Measurements from ENCODE around the gene PCDHGA8. TPM values are rescaled to one million over a fixed set of nuclear protein-coding genes. Genes with fewer than 3 reads are reported as not detected.

The PCDHGA8 gene
- total RNA-seq, 2 experiments from 2014 or later = 3.8 to 5.3 TPM

GRCh38 chr5:141409598-141410306 lies 17.3 kb downstream of the PCDHGA8 start:
- Histone ChIP-seq H3K4me2 (ENCODE audit: low read length) (no peak overlapping the region), H3K27ac (ENCODE audit: low read depth, low read length, poor library complexity, severe bottlenecking) (no peak overlapping the region), H3K79me2 (ENCODE audit: insufficient read depth, low read depth, low read length) (no peaks in the 10 kb centered on the region), H4K20me1 (ENCODE audit: insufficient read depth, low read length) (no peaks in the 10 kb centered on the region), H3K4me3 (ENCODE audit: low read depth, low read length, poor library complexity, severe bottlenecking) (no peak overlapping the region), H2AFZ (ENCODE audit: low read length) (no peak overlapping the region), H3K36me3 (ENCODE audit: insufficient read depth, low read length) (no peaks in the 10 kb centered on the region), H3K9me3 (ENCODE audit: low read length) (no peaks in the 10 kb centered on the region), H3K4me1 (ENCODE audit: insufficient read depth, low read length, poor library complexity, severe bottlenecking) (no peaks in the 10 kb centered on the region), H3K9me2 (ENCODE audit: insufficient read depth, low read length) (no peaks in the 10 kb centered on the region)
- intact Hi-C loops (cut with micrococcal nuclease; ENCODE audit: unreplicated experiment) = loop anchor here (5.0 kb wide), 1 partner anchor 52 kb away; the partner anchor contains the start of genes PCDHGA4 and PCDHGB2
- ChIA-PET CTCF (ENCODE audit: unreplicated experiment) (interaction anchor here (0.7 kb wide), 1 partner anchor 11 kb away, joined by 3 read pairs; the partner anchor contains the start of gene PCDHGA11), POLR2A (interaction anchor here (0.6 to 0.7 kb wide), 2 partner anchors 18 to 1847 kb away, joined by 3 to 4 read pairs; no protein-coding TSS in a partner anchor)
- no peak for TF ChIP-seq EZH2phosphoT487 (IDR thresholded peaks at IDR 0.05; ENCODE audit: borderline replicate concordance, low read depth, low read length)
- TF ChIP-seq CTCF (conservative IDR thresholded peaks at IDR 0.05; ENCODE audit: low read length) = no peak
- BruUV-seq (replicated peaks) = no TSS peak
- no peak for DNase-seq (ENCODE audit: low spot score)

- H3K79me2 ChIP-seq (ENCODE audit: insufficient read depth, low read depth, low read length) = no peaks in the 10 kb centered on the region
- no peaks in the 10 kb centered on the region for H3K9me2 ChIP-seq (ENCODE audit: insufficient read depth, low read length)
- H3K36me3 ChIP-seq (ENCODE audit: insufficient read depth, low read length) = no peaks in the 10 kb centered on the region
- TF ChIP-seq CTCF (conservative IDR thresholded peaks at IDR 0.05; ENCODE audit: low read length) (no peak), EZH2phosphoT487 (IDR thresholded peaks at IDR 0.05; ENCODE audit: borderline replicate concordance, low read depth, low read length) (no peak)
- H3K4me1 ChIP-seq (ENCODE audit: insufficient read depth, low read length, poor library complexity, severe bottlenecking) = no peaks in the 10 kb centered on the region
- H2AFZ ChIP-seq (ENCODE audit: low read length) = no peak overlapping the region
- no TSS peak for BruUV-seq (replicated peaks)
- H4K20me1 ChIP-seq (ENCODE audit: insufficient read depth, low read length) = no peaks in the 10 kb centered on the region
- H3K9me3 ChIP-seq (ENCODE audit: low read length) = no peaks in the 10 kb centered on the region
- POLR2A ChIA-PET = interaction anchor here (2.2 kb wide), 1 partner anchor 152 kb away, joined by 6 read pairs; no protein-coding TSS in a partner anchor
- CTCF ChIA-PET (ENCODE audit: unreplicated experiment) = interaction anchor here (0.9 kb wide), 1 partner anchor 152 kb away, joined by 5 read pairs; no protein-coding TSS in a partner anchor
- H3K27ac ChIP-seq (ENCODE audit: low read depth, low read length, poor library complexity, severe bottlenecking) = no peak overlapping the region
- intact Hi-C loops (cut with micrococcal nuclease; ENCODE audit: unreplicated experiment) = loop anchor here (5.0 kb wide), 1 partner anchor 54 kb away; the partner anchor contains the start of genes PCDHGA4 and PCDHGB2
- no peak overlapping the region for H3K4me2 ChIP-seq (ENCODE audit: low read length)
- DNase-seq (ENCODE audit: low spot score) = no peak
- H3K4me3 ChIP-seq (ENCODE audit: low read depth, low read length, poor library complexity, severe bottlenecking) = no peak overlapping the region
Measured at GRCh38 chr5:141411575-141411974, 19.1 kb downstream of the PCDHGA8 start.
